ENCODE data around the gene SDK1.
"Not testable (repeated sequence)": the region's sequence is repeated elsewhere in the genome, so short reads cannot be mapped to it uniquely, and the experiment has no call there.

SDK1 gene

GRCh38 chr7:3747467-3747866, 446.4 kb downstream of the SDK1 start:
- DNase-seq, result no peak

- no peak for DNase-seq
These were observed 447.3 kb downstream of the SDK1 start for GRCh38 chr7:3748389-3748788.

GRCh38 chr7:3753868-3754267, 452.8 kb downstream of the SDK1 start:
- no peak for DNase-seq

- DNase-seq, result peak; percentile 89
These were observed 453.7 kb downstream of the SDK1 start for GRCh38 chr7:3754493-3755341.

- not testable (repeated sequence) for DNase-seq
These were observed 454.9 kb downstream of the SDK1 start for GRCh38 chr7:3755778-3756453.

- DNase-seq, result no peak
These were observed 456.0 kb downstream of the SDK1 start for GRCh38 chr7:3757059-3757458.

GRCh38 chr7:3760651-3761050, 459.6 kb downstream of the SDK1 start:
- DNase-seq, result no peak

GRCh38 chr7:3762146-3762831, 461.2 kb downstream of the SDK1 start:
- DNase-seq, result no peak

GRCh38 chr7:3767917-3768777, 467.1 kb downstream of the SDK1 start:
- DNase-seq, result no peak

- no peak for DNase-seq
These were observed 470.9 kb downstream of the SDK1 start for GRCh38 chr7:3771906-3772305.

- DNase-seq, result no peak
These were observed 477.3 kb downstream of the SDK1 start for GRCh38 chr7:3778345-3778744.

- DNase-seq, result no peak
These were observed 479.0 kb downstream of the SDK1 start for GRCh38 chr7:3780016-3780415.

GRCh38 chr7:3780525-3780924, 479.5 kb downstream of the SDK1 start:
- no peak for DNase-seq

- no peak for DNase-seq
These were observed 480.6 kb downstream of the SDK1 start for GRCh38 chr7:3781607-3782006.

- DNase-seq, result no peak
These were observed 486.7 kb downstream of the SDK1 start for GRCh38 chr7:3787717-3788264.

GRCh38 chr7:3790803-3791202, 489.8 kb downstream of the SDK1 start:
- DNase-seq, result no peak

- no peak for DNase-seq
These were observed 490.3 kb downstream of the SDK1 start for GRCh38 chr7:3791327-3791726.

- no peak for DNase-seq
These were observed 494.1 kb downstream of the SDK1 start for GRCh38 chr7:3795141-3795540.

- no peak for DNase-seq
These were observed 494.7 kb downstream of the SDK1 start for GRCh38 chr7:3795781-3796180.

GRCh38 chr7:3805151-3805550, 504.1 kb downstream of the SDK1 start:
- DNase-seq, result no peak

GRCh38 chr7:3806516-3806915, 505.5 kb downstream of the SDK1 start:
- DNase-seq, result no peak

- no peak for DNase-seq
These were observed 506.8 kb downstream of the SDK1 start for GRCh38 chr7:3807824-3808223.

- no peak for DNase-seq
These were observed 520.4 kb downstream of the SDK1 start for GRCh38 chr7:3821488-3821887.

Measured in NCI-H345 (cell line).